K562 (cell line): ENCODE measurements around the gene MVP. TPM values are rescaled to one million over a fixed set of nuclear protein-coding genes. Genes with fewer than 3 reads are reported as not detected.

Experiments used
- CHD7 ChIP-seq: fragments of 200-600 bp; sonication (generic); IDR thresholded peaks from one replicate; pipeline ENCODE4 v1.6.1; 2012; ENCODE audit warnings: mild to moderate bottlenecking, low read depth, low read length, inconsistent platforms
- FIP1L1 ChIP-seq: fragments of 200-400 bp; formaldehyde crosslinking; IDR thresholded peaks from 2 replicates; pipeline ENCODE4 v1.6.1; 2018; ENCODE audit warnings: mild to moderate bottlenecking, low read depth, low read length; ENCODE audit not compliant: poor library complexity, severe bottlenecking
- MECOM ChIP-seq: fragments of 250-450 bp; sonication (Bioruptor Pico); IDR thresholded peaks from 2 replicates; pipeline ENCODE4 v1.8.0; 2022; ENCODE audit warnings: inconsistent platforms
- NCOA2 ChIP-seq, 2 experiments: fragments of 450-650 bp; IDR thresholded peaks; 2 replicates each; pipeline ENCODE4 v1.6.1; 2018; ENCODE audit warnings: mild to moderate bottlenecking in 2 of 2, moderate library complexity in 1 of 2; ENCODE audit not compliant: partially characterized antibody in 2 of 2
- NONO ChIP-seq, 2 experiments: fragments of 200-400 bp in 1 of 2; fragments of 450-650 bp in 1 of 2; formaldehyde crosslinking in 1 of 2; IDR thresholded peaks; 2 replicates each; pipeline ENCODE4 v1.6.1; 2017; ENCODE audit warnings: low read depth in 2 of 2, mild to moderate bottlenecking in 2 of 2, moderate library complexity in 2 of 2, low read length in 1 of 2
- NR4A1 ChIP-seq, 2 experiments: fragments of 250-450 bp in 1 of 2; fragments of 450-650 bp in 1 of 2; sonication (Bioruptor Pico) in 1 of 2; IDR thresholded peaks; 2 replicates each; pipeline versions ENCODE4 v1.4.0 to v1.6.1; 2016 to 2020; ENCODE audit warnings: mild to moderate bottlenecking in 2 of 2, missing compliant biosample characterization in 1 of 2, missing genetic modification characterization in 1 of 2, moderate library complexity in 1 of 2
- XRCC5 ChIP-seq: fragments of 200-400 bp; formaldehyde crosslinking; IDR thresholded peaks from 2 replicates; pipeline ENCODE4 v1.6.1; 2017; ENCODE audit warnings: low read depth, mild to moderate bottlenecking, low read length
- polyA plus RNA-seq, 8 experiments: library from polyadenylated mRNA; depleted of rRNA in 4 of 8; stranded (reverse) in 5 of 8; unstranded in 3 of 8; fragments of >200 nt; fragmentation: Nextera tagmentation in 2 of 8; fragmentation: Illumina TruSeq in 1 of 8; extraction: Ambion mirVana in 2 of 8; extraction: Trizol in 1 of 8; gene quantifications; 2 replicates each; pipeline versions ENCODE4 v1.2.1 to v1.2.3, GENCODE V29; 2011 to 2014; ENCODE audit warnings: inconsistent platforms in 1 of 8, missing spikeins in 1 of 8
- total RNA-seq, 7 experiments: library from RNA; depleted of rRNA in 6 of 7; stranded (reverse); fragments of >200 nt in 6 of 7; fragmentation: Illumina TruSeq in 2 of 7; extraction: Trizol in 2 of 7; gene quantifications; 2 replicates each; pipeline versions ENCODE4 v1.2.1 to v1.2.3, GENCODE V29; 2011 to 2021; ENCODE audit warnings: low replicate concordance in 1 of 7

MVP gene
- total and polyA plus RNA-seq, 9 of the 15 experiments (the other 6 are each of a cell fraction or from before 2014, with no cell fraction given), result 0.39 to 1.9 (median 0.76) TPM; not detected in 2

GRCh38 chr16:29857133-29857760 lies 37.0 kb downstream of the MVP start (continued):
- TF ChIP-seq MECOM (CRISPR knock-in tag), result no peak
- no peak for TF ChIP-seq NCOA2 (IDR thresholded peaks at IDR 0.05; ENCODE audit: partially characterized antibody in 2 of 2)
- TF ChIP-seq NR4A1 (CRISPR knock-in tag; IDR thresholded peaks at IDR 0.05), result no peak
- no peak for TF ChIP-seq NR4A1 (tag; IDR thresholded peaks at IDR 0.05)
- TF ChIP-seq CHD7, result no peak
- TF ChIP-seq FIP1L1, result no peak
- no peak for TF ChIP-seq XRCC5
- TF ChIP-seq NONO (IDR thresholded peaks at IDR 0.05; ENCODE audit: low read depth in 2 of 2, low read length in 1 of 2), result no peak
- TF ChIP-seq, all 486 proteins: peak for 0
